Middle frontal gyrus (tissue), 1 donor: ENCODE data around the gene KLK15.

Experiments
- DNase-seq: peaks from one replicate; pipeline ENCODE4 v3.0.0-alpha.2; 2015; ENCODE audit warnings: low spot score; ENCODE audit errors: extremely low spot score

KLK15 gene, protein sequence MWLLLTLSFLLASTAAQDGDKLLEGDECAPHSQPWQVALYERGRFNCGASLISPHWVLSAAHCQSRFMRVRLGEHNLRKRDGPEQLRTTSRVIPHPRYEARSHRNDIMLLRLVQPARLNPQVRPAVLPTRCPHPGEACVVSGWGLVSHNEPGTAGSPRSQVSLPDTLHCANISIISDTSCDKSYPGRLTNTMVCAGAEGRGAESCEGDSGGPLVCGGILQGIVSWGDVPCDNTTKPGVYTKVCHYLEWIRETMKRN

DNA sequence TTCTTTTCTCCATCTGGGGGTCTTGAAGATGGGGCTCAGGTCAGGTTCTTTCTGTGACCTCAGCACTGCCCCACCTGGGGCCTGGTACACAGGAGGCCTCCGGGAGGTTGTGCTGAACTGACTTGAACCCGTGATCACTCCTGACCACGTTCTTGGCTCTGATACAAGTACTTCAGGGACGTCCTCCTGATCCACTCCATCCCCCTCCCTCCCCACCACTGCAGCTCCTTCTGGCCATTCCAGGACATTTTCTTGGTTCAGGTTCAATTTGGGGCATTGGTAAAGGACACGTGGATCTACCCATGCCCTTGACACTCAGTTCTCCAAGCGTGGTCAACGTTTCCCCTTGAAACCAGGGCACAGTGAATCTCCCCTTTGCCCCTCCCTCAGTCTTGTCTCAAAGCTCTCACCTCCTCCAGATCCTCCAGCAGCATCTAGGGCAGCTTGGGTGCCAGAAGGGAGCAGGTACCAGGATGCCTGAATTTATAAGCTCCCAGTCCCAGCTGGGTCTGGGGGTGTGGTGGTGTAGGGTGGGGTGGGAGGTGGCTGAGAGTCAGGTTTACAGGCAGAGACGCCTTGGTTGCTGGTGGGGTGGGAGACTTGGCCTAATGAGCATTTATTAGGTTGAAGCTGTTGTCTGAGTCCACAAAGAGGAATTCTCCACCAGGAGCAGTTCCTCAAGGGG lies at the start of gene KLK15:
Gene KLK15 (minus strand): TSS at position 458 of the 685 bp plus-strand sequence. CDS start 2,082 bp downstream, outside the sequence.
- DNase-seq = no peak

DNA sequence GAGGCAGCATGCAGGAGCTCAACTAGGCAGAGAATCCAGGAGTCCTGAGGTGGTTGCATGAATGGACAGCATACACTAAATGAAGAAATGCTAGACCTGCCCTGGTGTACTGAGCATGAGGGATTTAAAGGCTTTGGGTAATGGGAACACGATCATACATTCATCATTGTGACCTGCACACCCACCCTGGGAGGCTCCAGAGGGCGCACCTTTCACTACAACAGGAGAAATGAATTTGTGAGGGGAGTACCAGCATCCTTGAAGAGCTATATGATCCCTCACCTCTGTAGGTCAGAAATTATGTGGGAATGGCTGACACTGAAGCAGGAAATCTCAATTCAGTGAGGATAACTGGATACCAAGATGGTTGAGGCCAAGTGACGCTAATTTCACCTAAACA lies 48.8 kb upstream of the KLK15 start:
- no peak for DNase-seq

DNA sequence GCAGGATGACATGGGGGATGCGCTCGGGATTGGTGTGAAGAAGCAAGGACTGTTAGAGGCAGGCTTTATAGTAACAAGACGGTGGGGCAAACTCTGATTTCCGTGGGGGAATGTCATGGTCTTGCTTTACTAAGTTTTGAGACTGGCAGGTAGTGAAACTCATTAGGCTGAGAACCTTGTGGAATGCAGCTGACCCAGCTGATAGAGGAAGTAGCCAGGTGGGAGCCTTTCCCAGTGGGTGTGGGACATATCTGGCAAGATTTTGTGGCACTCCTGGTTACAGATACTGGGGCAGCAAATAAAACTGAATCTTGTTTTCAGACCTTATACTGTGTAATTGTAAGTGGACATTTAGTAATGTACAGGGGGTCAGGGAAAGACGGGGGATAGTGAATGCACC lies 46.9 kb upstream of the KLK15 start:
- DNase-seq = no peak

DNA sequence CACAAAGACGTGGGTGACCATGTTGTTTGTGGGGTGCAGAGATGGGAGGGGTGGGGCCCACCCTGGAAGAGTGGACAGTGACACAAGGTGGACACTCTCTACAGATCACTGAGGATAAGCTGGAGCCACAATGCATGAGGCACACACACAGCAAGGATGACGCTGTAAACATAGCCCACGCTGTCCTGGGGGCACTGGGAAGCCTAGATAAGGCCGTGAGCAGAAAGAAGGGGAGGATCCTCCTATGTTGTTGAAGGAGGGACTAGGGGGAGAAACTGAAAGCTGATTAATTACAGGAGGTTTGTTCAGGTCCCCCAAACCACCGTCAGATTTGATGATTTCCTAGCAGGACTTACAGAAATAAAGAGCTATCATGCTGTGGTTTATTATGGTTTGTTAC lies 45.5 kb upstream of the KLK15 start:
- DNase-seq = no peak

DNA sequence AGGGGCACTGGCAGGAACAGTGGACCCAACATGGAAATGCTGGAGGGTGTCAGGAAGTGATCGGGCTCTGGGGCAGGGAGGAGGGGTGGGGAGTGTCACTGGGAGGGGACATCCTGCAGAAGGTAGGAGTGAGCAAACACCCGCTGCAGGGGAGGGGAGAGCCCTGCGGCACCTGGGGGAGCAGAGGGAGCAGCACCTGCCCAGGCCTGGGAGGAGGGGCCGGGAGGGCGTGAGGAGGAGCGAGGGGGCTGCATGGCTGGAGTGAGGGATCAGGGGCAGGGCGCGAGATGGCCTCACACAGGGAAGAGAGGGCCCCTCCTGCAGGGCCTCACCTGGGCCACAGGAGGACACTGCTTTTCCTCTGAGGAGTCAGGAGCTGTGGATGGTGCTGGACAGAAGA lies 44.0 kb upstream of the KLK15 start:
- no peak for DNase-seq

DNA sequence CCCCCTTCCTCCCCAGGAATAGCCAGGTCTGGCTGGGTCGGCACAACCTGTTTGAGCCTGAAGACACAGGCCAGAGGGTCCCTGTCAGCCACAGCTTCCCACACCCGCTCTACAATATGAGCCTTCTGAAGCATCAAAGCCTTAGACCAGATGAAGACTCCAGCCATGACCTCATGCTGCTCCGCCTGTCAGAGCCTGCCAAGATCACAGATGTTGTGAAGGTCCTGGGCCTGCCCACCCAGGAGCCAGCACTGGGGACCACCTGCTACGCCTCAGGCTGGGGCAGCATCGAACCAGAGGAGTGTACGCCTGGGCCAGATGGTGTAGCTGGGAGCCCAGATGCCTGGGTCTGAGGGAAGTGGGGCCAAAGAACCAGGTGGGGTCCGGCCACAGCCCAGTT lies 43.1 kb upstream of the KLK15 start:
- DNase-seq = no peak

DNA sequence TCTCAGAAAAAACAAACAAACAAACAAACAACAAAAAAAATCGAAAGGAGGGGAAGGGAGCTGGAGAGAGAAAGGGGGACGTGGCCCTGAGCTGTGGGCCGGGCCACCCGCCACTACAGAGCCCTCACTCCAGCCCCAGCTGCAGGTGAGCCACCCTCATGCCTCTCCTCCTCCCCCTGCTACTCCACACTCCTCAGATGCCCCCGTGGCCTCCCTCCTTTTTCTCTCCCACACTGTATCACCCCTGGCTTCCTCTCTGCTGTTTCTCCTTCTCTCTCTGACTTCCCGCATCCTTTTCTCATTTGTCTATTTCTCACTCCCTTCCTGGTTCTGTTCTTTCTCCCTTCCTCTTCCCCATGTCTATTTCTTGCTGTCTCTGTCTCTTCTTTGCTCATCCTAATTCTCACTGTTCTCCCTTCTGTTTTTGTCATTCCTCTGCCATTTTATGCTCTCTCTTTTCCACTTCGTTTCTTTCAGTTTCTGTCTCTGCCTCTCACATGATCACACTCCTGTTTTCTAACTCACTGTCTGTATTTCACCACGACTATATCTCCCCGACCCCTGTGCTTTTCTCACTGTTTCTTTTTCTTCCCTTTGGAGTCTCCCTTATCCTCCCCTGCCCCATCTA lies 42.5 kb upstream of the KLK15 start:
- DNase-seq = no peak

DNA sequence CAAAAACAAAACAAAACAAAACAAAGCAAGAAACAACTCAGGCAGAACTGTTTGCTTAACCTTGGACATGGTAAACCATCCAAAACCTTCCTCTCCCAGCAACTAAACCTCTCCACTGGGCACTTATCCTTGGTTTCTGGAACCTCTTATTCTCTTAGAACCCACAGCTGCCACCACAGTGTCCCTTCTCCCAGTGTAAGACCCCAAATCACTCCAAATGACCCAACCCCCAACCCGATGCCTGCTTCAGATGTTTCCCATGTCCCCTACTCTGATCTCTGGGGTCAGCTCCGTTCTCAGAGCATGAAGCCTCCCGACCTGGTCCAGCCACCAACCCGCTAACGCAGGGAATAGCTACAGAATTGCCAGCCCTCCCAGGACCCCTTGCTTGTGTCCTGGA lies 40.8 kb upstream of the KLK15 start:
- DNase-seq = no peak

DNA sequence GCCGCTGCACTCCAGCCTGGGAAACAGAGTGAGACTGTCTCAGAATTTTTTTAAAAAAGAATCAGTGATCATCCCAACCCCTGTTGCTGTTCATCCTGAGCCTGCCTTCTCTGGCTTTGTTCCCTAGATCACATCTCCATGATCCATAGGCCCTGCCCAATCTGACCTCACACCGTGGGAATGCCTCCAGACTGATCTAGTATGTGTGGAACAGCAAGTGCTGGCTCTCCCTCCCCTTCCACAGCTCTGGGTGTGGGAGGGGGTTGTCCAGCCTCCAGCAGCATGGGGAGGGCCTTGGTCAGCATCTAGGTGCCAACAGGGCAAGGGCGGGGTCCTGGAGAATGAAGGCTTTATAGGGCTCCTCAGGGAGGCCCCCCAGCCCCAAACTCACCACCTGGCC lies 39.7 kb upstream of the KLK15 start, which contains the start of gene KLK2:
Gene KLK2 (plus strand): TSS at position 384 of the 400 bp plus-strand sequence. CDS start 35 bp downstream, outside the sequence.
- DNase-seq = no peak

DNA sequence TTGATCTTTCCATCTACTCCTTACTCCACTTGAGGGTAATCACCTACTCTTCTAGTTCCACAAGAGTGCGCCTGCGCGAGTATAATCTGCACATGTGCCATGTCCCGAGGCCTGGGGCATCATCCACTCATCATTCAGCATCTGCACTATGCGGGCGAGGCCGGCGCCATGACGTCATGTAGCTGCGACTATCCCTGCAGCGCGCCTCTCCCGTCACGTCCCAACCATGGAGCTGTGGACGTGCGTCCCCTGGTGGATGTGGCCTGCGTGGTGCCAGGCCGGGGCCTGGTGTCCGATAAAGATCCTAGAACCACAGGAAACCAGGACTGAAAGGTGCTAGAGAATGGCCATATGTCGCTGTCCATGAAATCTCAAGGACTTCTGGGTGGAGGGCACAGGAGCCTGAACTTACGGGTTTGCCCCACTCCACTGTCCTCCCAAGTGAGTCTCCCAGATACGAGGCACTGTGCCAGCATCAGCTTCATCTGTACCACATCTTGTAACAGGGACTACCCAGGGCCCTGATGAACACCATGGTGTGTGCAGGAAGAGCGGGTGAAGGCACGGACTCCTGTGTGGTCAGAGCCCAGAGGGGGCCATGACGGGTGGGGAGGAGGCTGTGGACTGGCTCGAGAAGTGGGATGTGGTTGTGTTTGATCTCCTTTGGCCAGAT lies 37.2 kb upstream of the KLK15 start:
- no peak for DNase-seq

DNA sequence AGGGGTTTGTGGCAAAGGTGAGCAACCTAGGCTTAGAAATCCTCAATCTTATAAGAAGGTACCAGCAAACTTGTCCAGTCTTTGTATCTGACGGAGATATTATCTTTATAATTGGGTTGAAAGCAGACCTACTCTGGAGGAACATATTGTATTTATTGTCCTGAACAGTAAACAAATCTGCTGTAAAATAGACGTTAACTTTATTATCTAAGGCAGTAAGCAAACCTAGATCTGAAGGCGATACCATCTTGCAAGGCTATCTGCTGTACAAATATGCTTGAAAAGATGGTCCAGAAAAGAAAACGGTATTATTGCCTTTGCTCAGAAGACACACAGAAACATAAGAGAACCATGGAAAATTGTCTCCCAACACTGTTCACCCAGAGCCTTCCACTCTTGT lies 36.1 kb upstream of the KLK15 start:
- no peak for DNase-seq

DNA sequence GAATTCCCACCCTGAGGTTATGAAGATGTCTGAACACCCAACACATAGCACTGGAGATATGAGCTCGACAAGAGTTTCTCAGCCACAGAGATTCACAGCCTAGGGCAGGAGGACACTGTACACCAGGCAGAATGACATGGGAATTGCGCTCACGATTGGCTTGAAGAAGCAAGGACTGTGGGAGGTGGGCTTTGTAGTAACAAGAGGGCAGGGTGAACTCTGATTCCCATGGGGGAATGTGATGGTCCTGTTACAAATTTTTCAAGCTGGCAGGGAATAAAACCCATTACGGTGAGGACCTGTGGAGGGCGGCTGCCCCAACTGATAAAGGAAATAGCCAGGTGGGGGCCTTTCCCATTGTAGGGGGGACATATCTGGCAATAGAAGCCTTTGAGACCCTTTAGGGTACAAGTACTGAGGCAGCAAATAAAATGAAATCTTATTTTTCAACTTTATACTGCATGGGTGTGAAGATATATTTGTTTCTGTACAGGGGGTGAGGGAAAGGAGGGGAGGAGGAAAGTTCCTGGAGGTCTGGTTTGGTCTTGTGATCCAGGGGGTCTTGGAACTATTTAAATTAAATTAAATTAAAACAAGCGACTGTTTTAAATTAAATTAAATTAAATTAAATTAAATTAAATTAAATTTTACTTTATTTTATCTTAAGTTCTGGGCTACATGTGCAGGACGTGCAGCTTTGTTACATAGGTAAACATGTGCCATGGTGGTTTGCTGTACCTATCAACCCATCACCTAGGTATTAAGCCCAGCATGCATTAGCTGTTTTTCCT lies 28.3 kb upstream of the KLK15 start:
- no peak for DNase-seq

DNA sequence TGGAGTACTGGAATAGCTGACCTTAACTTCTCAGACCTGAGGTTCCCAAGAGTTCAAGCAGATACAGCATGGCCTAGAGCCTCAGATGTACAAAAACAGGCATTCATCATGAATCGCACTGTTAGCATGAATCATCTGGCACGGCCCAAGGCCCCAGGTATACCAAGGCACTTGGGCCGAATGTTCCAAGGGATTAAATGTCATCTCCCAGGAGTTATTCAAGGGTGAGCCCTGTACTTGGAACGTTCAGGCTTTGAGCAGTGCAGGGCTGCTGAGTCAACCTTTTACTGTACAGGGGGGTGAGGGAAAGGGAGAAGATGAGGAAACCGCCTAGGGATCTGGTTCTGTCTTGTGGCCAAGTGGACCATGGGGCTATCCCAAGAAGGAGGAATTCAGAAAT lies 27.6 kb upstream of the KLK15 start:
- no peak for DNase-seq

DNA sequence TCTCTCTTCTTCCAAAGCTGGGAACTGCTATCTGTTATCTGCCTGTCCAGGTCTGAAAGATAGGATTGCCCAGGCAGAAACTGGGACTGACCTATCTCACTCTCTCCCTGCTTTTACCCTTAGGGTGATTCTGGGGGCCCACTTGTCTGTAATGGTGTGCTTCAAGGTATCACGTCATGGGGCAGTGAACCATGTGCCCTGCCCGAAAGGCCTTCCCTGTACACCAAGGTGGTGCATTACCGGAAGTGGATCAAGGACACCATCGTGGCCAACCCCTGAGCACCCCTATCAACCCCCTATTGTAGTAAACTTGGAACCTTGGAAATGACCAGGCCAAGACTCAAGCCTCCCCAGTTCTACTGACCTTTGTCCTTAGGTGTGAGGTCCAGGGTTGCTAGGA lies 26.5 kb upstream of the KLK15 start:
- DNase-seq = no peak

DNA sequence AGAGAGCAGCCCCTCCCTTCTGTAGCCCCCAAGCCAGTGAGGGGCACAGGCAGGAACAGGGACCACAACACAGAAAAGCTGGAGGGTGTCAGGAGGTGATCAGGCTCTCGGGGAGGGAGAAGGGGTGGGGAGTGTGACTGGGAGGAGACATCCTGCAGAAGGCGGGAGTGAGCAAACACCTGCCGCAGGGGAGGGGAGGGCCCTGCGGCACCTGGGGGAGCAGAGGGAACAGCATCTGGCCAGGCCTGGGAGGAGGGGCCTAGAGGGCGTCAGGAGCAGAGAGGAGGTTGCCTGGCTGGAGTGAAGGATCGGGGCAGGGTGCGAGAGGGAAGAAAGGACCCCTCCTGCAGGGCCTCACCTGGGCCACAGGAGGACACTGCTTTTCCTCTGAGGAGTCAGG lies 25.5 kb upstream of the KLK15 start:
- no peak for DNase-seq

DNA sequence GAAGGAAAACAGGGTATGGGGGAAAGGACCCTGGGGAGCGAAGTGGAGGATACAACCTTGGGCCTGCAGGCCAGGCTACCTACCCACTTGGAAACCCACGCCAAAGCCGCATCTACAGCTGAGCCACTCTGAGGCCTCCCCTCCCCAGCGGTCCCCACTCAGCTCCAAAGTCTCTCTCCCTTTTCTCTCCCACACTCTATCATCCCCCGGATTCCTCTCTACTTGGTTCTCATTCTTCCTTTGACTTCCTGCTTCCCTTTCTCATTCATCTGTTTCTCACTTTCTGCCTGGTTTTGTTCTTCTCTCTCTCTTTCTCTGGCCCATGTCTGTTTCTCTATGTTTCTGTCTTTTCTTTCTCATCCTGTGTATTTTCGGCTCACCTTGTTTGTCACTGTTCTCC lies 24.0 kb upstream of the KLK15 start:
- no peak for DNase-seq

DNA sequence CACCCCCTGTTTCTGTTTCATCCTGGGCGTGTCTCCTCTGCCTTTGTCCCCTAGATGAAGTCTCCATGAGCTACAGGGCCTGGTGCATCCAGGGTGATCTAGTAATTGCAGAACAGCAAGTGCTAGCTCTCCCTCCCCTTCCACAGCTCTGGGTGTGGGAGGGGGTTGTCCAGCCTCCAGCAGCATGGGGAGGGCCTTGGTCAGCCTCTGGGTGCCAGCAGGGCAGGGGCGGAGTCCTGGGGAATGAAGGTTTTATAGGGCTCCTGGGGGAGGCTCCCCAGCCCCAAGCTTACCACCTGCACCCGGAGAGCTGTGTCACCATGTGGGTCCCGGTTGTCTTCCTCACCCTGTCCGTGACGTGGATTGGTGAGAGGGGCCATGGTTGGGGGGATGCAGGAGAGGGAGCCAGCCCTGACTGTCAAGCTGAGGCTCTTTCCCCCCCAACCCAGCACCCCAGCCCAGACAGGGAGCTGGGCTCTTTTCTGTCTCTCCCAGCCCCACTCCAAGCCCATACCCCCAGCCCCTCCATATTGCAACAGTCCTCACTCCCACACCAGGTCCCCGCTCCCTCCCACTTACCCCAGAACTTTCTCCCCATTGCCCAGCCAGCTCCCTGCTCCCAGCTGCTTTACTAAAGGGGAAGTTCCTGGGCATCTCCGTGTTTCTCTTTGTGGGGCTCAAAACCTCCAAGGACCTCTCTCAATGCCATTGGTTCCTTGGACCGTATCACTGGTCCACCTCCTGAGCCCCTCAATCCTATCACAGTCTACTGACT lies 21.4 kb upstream of the KLK15 start, which contains the start of gene KLK3:
Gene KLK3 (plus strand): TSS at position 280 of the 775 bp plus-strand sequence. CDS start 41 bp downstream, at position 321.
- DNase-seq = no peak

DNA sequence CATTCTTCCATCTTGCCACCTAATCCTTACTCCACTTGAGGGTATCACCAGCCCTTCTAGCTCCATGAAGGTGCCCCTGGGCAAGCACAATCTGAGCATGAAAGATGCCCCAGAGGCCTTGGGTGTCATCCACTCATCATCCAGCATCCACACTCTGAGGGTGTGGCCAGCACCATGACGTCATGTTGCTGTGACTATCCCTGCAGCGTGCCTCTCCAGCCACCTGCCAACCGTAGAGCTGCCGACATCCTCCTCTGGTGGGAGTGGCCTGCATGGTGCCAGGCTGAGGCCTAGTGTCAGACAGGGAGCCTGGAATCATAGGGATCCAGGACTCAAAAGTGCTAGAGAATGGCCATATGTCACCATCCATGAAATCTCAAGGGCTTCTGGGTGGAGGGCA lies 18.2 kb upstream of the KLK15 start:
- no peak for DNase-seq

DNA sequence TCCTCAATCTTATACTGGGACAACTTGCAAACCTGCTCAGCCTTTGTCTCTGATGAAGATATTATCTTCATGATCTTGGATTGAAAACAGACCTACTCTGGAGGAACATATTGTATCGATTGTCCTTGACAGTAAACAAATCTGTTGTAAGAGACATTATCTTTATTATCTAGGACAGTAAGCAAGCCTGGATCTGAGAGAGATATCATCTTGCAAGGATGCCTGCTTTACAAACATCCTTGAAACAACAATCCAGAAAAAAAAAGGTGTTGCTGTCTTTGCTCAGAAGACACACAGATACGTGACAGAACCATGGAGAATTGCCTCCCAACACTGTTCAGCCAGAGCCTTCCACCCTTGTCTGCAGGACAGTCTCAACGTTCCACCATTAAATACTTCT lies 17.4 kb upstream of the KLK15 start:
- DNase-seq = no peak

DNA sequence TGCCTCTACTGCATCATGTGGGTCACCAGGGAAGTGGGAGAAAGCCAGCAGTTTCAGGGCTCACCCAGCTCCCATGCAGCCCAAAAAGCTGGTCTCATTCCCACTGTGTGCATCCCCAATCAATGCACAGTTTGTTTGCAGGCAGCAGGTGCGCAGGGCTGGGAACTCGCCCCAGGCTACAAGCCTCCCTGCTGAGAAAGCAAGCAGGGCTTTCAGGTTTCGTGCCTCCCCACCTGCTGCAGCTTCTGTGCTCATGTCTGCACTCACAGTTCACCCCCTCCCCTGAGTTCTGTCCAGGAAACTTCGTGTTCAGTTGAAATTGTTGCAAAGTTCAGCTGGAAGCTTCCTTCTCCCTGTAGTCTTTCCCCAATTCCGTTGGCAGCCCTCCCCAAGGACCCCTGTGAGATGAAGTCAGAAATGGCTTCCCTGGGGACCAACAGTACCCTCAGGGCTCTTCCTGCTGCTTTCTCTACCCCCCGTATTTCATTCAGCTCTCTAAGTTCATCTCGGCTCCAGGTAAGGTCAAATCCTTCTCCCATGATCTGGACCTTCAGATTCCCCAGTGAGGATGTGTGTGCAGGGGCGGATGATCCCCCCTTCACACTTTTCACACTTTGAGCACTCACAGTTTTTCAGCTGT lies 11.0 kb upstream of the KLK15 start:
- no peak for DNase-seq
